H9 (cell line): ENCODE measurements around the gene RAB15. TPM values are rescaled to one million over a fixed set of nuclear protein-coding genes. Genes with fewer than 3 reads are reported as not detected.

Experiments
- DNase-seq: peaks from one replicate; pipeline ENCODE4 v3.0.0-alpha.2; 2017
- H2AFZ ChIP-seq: one replicate; pipeline ENCODE4 v1.6.1; 2013; ENCODE audit warnings: mild to moderate bottlenecking, low read length, control low read depth, moderate library complexity
- H2AK5ac ChIP-seq: 2 replicates; pipeline ENCODE4 v1.6.1; 2013; ENCODE audit warnings: low read length, control low read depth, mixed read lengths; ENCODE audit not compliant: insufficient read length
- H2BK120ac ChIP-seq: one replicate; pipeline ENCODE4 v1.6.1; 2013; ENCODE audit warnings: low read depth, mild to moderate bottlenecking, low read length, control low read depth, inconsistent platforms; ENCODE audit not compliant: poor library complexity, severe bottlenecking
- H2BK12ac ChIP-seq: 2 replicates; pipeline ENCODE4 v1.6.1; 2013; ENCODE audit warnings: low read length, control low read depth, mixed read lengths, low read depth; ENCODE audit not compliant: insufficient read length
- H2BK15ac ChIP-seq: 2 replicates; pipeline ENCODE4 v1.6.1; 2013; ENCODE audit warnings: low read depth, low read length, control low read depth
- H2BK20ac ChIP-seq: one replicate; pipeline ENCODE4 v1.6.1; 2013; ENCODE audit warnings: low read depth, mild to moderate bottlenecking, low read length, control low read depth, inconsistent platforms; ENCODE audit not compliant: poor library complexity, severe bottlenecking
- H2BK5ac ChIP-seq: 2 replicates; pipeline ENCODE4 v1.6.1; 2013; ENCODE audit warnings: low read length, control low read depth, mixed read lengths; ENCODE audit not compliant: insufficient read length
- H3K14ac ChIP-seq: 2 replicates; pipeline ENCODE4 v1.6.1; 2013; ENCODE audit warnings: low read length, control low read depth; ENCODE audit not compliant: insufficient read depth
- H3K18ac ChIP-seq: 2 replicates; pipeline ENCODE4 v1.6.1; 2013; ENCODE audit warnings: low read depth, mild to moderate bottlenecking, mixed read lengths, low read length, control low read depth; ENCODE audit not compliant: insufficient read length
- H3K23ac ChIP-seq: 2 replicates; pipeline ENCODE4 v1.6.1; 2013; ENCODE audit warnings: low read length, control low read depth, mixed read lengths, low read depth; ENCODE audit not compliant: insufficient read length
- H3K23me2 ChIP-seq: 2 replicates; pipeline ENCODE4 v1.6.1; 2013; ENCODE audit warnings: low read depth, mild to moderate bottlenecking, mixed read lengths, low read length, control low read depth; ENCODE audit not compliant: insufficient read length, poor library complexity, severe bottlenecking
- H3K27ac ChIP-seq: 2 replicates; pipeline ENCODE4 v1.5.1; 2013; ENCODE audit warnings: low read length, control low read depth, mixed read lengths, low read depth; ENCODE audit not compliant: insufficient read length
- H3K27me3 ChIP-seq: 2 replicates; pipeline ENCODE4 v1.6.1; 2013; ENCODE audit warnings: low read length, control low read depth, inconsistent platforms; ENCODE audit not compliant: insufficient read depth
- H3K4ac ChIP-seq: 2 replicates; pipeline ENCODE4 v1.6.1; 2013; ENCODE audit warnings: low read depth, mild to moderate bottlenecking, control low read depth, inconsistent platforms, low read length, moderate library complexity
- H3K4me1 ChIP-seq: 2 replicates; pipeline ENCODE4 v1.6.1; 2013; ENCODE audit warnings: low read length, control low read depth, inconsistent platforms; ENCODE audit not compliant: insufficient read depth
- H3K4me2 ChIP-seq: 2 replicates; pipeline ENCODE4 v1.6.1; 2013; ENCODE audit warnings: low read length, control low read depth, mixed read lengths; ENCODE audit not compliant: insufficient read length, insufficient read depth
- H3K56ac ChIP-seq: 2 replicates; pipeline ENCODE4 v1.6.1; 2013; ENCODE audit warnings: low read depth, mild to moderate bottlenecking, mixed read lengths, low read length, control low read depth; ENCODE audit not compliant: insufficient read length
- H3K79me1 ChIP-seq: 2 replicates; pipeline ENCODE4 v1.6.1; 2013; ENCODE audit warnings: low read depth, mild to moderate bottlenecking, moderate library complexity, low read length, control low read depth, inconsistent platforms; ENCODE audit not compliant: insufficient read depth, poor library complexity, severe bottlenecking
- H3K79me2 ChIP-seq: 2 replicates; pipeline ENCODE4 v1.6.1; 2013; ENCODE audit warnings: low read length, control low read depth, inconsistent platforms; ENCODE audit not compliant: insufficient read depth
- H3K9ac ChIP-seq: 2 replicates; pipeline ENCODE4 v1.6.1; 2013; ENCODE audit warnings: low read length, control low read depth, mixed read lengths; ENCODE audit not compliant: insufficient read length; ENCODE audit errors: extremely low read depth
- H3K9me3 ChIP-seq: one replicate; pipeline ENCODE4 v1.6.1; 2013; ENCODE audit warnings: low read depth, low read length, inconsistent platforms; ENCODE audit not compliant: control insufficient read depth
- H3T11ph ChIP-seq: one replicate; pipeline ENCODE4 v1.6.1; 2013; ENCODE audit warnings: mild to moderate bottlenecking, low read length, control low read depth, inconsistent platforms
- H4K20me1 ChIP-seq: one replicate; pipeline ENCODE4 v1.6.1; 2013; ENCODE audit not compliant: control insufficient read depth, insufficient read length, insufficient read depth
- H4K5ac ChIP-seq: 2 replicates; pipeline ENCODE4 v1.6.1; 2013; ENCODE audit warnings: low read depth, mild to moderate bottlenecking, mixed read lengths, low read length, control low read depth; ENCODE audit not compliant: insufficient read length
- H4K8ac ChIP-seq: replicated peaks from 2 replicates; pipeline ENCODE4 v1.6.1; 2013; ENCODE audit warnings: low read length, control low read depth, mixed read lengths, low read depth; ENCODE audit not compliant: insufficient read length
- H4K91ac ChIP-seq: 2 replicates; pipeline ENCODE4 v1.6.1; 2013; ENCODE audit warnings: low read depth, mild to moderate bottlenecking, moderate library complexity, mixed read lengths, low read length, control low read depth; ENCODE audit not compliant: insufficient read length
- H3K27ac Mint-ChIP-seq, 3 experiments: 2 replicates in 2 of 3; 3 replicates in 1 of 3; pipeline ENCODE4 v1.8.0; 2020 to 2021; ENCODE audit warnings: mixed read lengths in 3 of 3, mild to moderate bottlenecking in 1 of 3, moderate library complexity in 1 of 3
- H3K27me3 Mint-ChIP-seq: 2 replicates; pipeline ENCODE4 v1.8.0; 2021; ENCODE audit warnings: low read depth, mild to moderate bottlenecking, moderate library complexity, mixed read lengths
- H3K36me3 Mint-ChIP-seq, 3 experiments: 2 replicates in 2 of 3; 3 replicates in 1 of 3; pipeline ENCODE4 v1.8.0; 2020 to 2021; ENCODE audit warnings: low read depth in 3 of 3, mixed read lengths in 3 of 3; ENCODE audit not compliant: insufficient read depth in 1 of 3
- H3K4me1 Mint-ChIP-seq, 2 experiments: 2 replicates each; pipeline ENCODE4 v1.8.0; 2020; ENCODE audit warnings: mixed read lengths in 2 of 2
- H3K4me3 Mint-ChIP-seq, 2 experiments: 2 replicates in 1 of 2; 3 replicates in 1 of 2; pipeline ENCODE4 v1.8.0; 2020 to 2021; ENCODE audit warnings: mild to moderate bottlenecking in 2 of 2, mixed read lengths in 2 of 2, moderate library complexity in 1 of 2
- H3K9me3 Mint-ChIP-seq, 2 experiments: 2 replicates in 1 of 2; 3 replicates in 1 of 2; pipeline ENCODE4 v1.8.0; 2020; ENCODE audit warnings: mild to moderate bottlenecking in 2 of 2, mixed read lengths in 2 of 2, moderate library complexity in 1 of 2
- CTCF ChIP-seq: fragments of 200-600 bp; sonication (generic); conservative IDR thresholded peaks from 3 replicates; pipeline ENCODE4 v1.8.0; 2021; ENCODE audit warnings: antibody characterized with exemption, mild to moderate bottlenecking
- WGBS: extraction: QIAGEN DNeasy Blood & Tissue Kit; methylation state at CpG from one replicate; pipeline ENCODE4 v1.1.7; 2013; ENCODE audit warnings: missing lambda C conversion rate, low lambda C conversion rate, mixed read lengths; ENCODE audit not compliant: insufficient read length; ENCODE audit errors: extremely low coverage; 5-methylcytosine and 5-hydroxymethylcytosine counted together
- total RNA-seq: library from RNA; stranded (reverse); gene quantifications from 2 replicates; pipeline ENCODE4 v1.2.1, GENCODE V29; 2021

Gene RAB15
- total RNA-seq, 1 experiment from 2014 or later, result 54.3 TPM

GRCh38 chr14:65019944-65020566 is 47.9 kb upstream of the RAB15 start:
- Histone ChIP-seq H2BK12ac (no peak overlapping the region), H3K4me1 (no peaks in the 10 kb centered on the region), H3K79me1 (no peaks in the 10 kb centered on the region), H3K27me3 (no peaks in the 10 kb centered on the region), H3K4ac (no peak overlapping the region), H2BK15ac (no peak overlapping the region), H2AFZ (no peak overlapping the region), H2BK120ac (no peak overlapping the region), H3K23me2 (no peaks in the 10 kb centered on the region), H3K27ac (no peak overlapping the region), H2BK5ac (no peak overlapping the region), H3K9ac (no peak overlapping the region), H4K5ac (no peak overlapping the region), H3K79me2 (no peaks in the 10 kb centered on the region), H3K9me3 (no peaks in the 10 kb centered on the region), H4K20me1 (no peaks in the 10 kb centered on the region), H3K18ac (no peak overlapping the region), H2BK20ac (no peak overlapping the region), H3K23ac (no peak overlapping the region), H2AK5ac (no peak overlapping the region), H3T11ph (no peak overlapping the region), H3K14ac (no peak overlapping the region), H4K91ac (no peak overlapping the region), H3K4me2 (no peak overlapping the region), H4K8ac (no peak overlapping the region), H3K56ac (no peak overlapping the region)
- Mint-ChIP-seq H3K27me3 (no peaks in the 10 kb centered on the region), H3K4me1 (peaks cover 3% of the 10 kb centered on the region in 2 experiments; a peak in 2 of 4 replicates), H3K27ac (peak overlapping the region in 1 of 3 experiments; percentile 41; a peak in 1 of 7 replicates), H3K36me3 (peaks cover 2 to 20% (median 9%) of the 10 kb centered on the region in 3 experiments; a peak in 5 of 7 replicates), H3K4me3 (no peak overlapping the region), H3K9me3 (no peaks in the 10 kb centered on the region)
- peak; percentile 42 for DNase-seq
- WGBS, result no CpG with 5 or more reads among the region's 9 CpGs
- TF ChIP-seq CTCF, result peak; percentile 70
